Inflammatory macrophage treated with lipopolysaccharide for 1 hour (primary cell): ENCODE results near the gene SPIRE2.
"Not testable (repeated sequence)": the region's sequence is repeated elsewhere in the genome, so short reads cannot be mapped to it uniquely, and the experiment has no call there.

Source experiments
- DNase-seq, 2 donors: peaks; one replicate each; pipeline ENCODE4 v3.0.0-alpha.2; 2020 to 2022

Gene SPIRE2

DNA sequence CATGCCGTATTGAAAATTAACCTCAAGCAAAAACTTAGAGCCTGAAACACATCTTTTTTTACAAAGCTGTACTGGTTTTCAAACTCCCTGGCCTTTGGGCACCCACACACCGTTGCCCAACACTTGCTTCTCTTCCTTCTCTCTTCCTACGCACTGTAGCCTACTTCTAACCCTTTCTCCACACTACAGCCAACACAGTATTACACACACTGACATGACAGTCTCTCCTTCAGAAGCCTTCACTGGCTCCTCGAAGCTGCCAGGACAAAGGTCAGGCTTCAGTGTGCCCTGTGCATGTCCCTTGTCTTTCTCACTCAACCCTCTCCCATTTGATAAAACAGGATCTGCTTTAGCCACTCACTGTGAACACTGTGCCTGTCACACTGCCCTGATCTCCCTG is 19.8 kb upstream of the SPIRE2 start:
- DNase-seq = peak; percentile 68 to 90

- DNase-seq = no peak
These were observed 17.0 kb upstream of the SPIRE2 start for GRCh38 chr16:89811321-89811720.

- peak in 1 of 2 donors; percentile 8 for DNase-seq
These were observed 12.5 kb upstream of the SPIRE2 start for GRCh38 chr16:89815639-89816348.

DNA sequence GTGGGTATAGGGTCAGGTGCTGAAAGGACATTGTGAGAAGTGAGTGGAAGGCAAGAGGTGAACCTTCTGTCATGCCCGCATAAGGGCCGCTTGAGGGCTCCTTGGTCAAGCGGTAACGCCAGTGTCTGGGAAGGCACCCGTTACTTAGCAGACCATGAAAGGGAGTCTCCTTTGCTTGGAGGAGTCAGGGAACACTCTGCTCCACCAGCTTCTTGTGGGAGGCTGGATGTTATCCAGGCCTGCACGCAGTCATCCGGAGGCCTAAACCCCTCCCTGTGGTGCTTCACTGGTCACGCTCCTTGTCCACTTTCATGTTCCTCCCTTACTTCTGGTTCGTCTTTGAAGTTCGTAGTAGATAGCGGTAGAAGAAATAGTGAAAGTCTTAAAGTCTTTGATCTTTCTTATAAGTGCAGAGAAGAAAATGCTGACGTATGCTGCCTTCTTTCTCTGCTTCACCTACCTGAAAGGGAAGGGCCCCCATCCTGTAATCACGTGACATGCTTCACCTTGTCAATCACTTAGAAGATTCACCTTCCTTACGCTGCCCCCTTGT is 9.3 kb upstream of the SPIRE2 start:
- not testable (repeated sequence) for DNase-seq

- not testable (repeated sequence) for DNase-seq
These were observed 8.8 kb upstream of the SPIRE2 start for GRCh38 chr16:89819448-89819847.

- DNase-seq = no peak
These were observed 6.7 kb upstream of the SPIRE2 start for GRCh38 chr16:89821438-89822187.

DNA sequence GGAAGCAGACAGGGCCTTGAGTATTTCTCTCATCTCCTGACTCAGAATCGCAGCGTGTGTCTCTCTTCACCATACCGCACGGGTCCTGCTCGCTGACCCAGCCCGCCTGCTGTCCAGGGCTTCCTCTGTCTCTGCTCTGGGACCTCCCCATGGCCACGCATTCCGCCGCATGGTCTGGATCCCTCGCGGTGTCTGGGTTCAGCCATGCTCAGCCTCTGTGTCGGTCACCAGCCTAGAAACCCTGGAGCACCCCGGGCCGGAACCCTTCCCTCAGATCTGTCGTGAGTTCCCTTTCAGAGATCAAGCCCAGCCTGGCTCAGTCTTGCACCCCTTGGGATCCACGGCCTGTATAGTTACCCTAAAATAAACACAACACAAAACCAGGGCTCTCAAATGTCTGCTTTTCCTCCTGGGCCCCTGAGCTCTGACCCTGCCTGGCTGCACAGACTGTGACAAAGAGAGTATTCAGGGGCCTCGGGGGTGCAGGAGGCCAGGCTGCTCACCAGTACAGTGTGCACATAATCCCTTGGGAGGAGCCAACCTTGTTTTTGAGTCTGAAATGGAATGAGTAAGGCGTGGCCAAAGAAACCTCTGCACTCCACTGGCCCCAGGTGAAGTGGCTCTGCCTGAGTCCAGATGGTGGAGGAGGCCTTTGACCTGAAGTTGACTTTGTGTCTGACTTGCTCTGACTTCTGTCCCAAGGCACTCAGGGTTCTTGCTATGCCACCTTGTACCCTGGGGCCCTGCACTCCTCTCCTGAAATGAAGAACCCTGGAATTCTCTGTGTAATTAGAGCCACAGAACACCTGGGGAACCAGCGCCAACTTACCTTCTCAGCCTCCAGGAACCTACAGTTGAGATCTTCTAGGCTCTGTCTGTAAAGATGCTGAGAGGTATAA is 5.8 kb upstream of the SPIRE2 start:
- DNase-seq = no peak

DNA sequence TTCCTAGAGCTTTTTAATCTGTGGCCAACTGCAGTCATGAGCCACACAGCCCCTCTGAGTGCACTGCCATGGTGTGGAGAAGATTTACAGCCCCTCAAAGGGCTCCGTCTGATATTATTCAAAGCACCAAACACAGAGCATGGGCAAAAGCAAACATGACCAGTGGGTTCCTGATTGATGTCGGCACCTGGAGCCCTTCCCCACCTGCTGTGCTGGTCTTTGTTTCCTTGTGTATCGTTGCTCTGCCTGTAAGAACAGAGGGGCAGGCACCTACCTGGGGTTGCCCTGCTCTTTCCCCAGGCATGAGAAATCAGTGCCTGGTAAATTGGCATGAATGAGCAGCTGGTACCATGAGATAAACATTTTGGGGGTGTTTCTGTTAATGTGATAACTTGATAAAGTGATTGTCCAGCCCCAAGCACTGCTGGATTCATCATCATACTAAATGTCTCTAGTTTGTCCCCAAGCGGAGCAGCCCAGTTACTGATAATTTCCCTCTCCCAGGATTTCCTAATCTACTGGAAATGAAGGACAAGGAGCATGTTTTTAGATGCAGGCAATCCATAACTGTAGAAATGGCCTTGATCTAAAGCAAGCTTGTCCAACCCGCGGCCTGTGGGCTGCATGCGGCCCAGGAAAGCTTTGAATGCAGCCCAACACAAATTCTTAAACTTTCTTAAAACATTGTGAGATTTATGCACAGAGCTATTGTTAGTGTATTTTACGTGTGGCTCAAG is 5.0 kb upstream of the SPIRE2 start:
- no peak for DNase-seq

DNA sequence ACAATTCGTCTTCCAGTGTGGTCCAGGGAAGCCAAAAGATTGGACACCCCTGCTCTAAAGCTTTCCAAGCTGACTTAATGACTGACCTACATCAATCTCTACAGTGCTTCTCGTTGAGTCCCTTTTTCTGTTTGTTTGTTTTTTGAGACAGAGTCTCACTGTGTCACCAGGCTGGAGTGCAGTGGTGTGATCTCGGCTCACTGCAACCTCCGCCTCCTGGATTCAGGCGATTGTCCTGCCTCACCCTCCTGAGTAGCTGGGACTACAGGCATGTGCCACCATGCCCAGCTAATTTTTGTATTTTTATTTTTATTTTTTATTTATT is 4.5 kb upstream of the SPIRE2 start:
- DNase-seq = not testable (repeated sequence)

GRCh38 chr16:89826531-89827382 is 1.5 kb upstream of the SPIRE2 start:
- no peak for DNase-seq

DNA sequence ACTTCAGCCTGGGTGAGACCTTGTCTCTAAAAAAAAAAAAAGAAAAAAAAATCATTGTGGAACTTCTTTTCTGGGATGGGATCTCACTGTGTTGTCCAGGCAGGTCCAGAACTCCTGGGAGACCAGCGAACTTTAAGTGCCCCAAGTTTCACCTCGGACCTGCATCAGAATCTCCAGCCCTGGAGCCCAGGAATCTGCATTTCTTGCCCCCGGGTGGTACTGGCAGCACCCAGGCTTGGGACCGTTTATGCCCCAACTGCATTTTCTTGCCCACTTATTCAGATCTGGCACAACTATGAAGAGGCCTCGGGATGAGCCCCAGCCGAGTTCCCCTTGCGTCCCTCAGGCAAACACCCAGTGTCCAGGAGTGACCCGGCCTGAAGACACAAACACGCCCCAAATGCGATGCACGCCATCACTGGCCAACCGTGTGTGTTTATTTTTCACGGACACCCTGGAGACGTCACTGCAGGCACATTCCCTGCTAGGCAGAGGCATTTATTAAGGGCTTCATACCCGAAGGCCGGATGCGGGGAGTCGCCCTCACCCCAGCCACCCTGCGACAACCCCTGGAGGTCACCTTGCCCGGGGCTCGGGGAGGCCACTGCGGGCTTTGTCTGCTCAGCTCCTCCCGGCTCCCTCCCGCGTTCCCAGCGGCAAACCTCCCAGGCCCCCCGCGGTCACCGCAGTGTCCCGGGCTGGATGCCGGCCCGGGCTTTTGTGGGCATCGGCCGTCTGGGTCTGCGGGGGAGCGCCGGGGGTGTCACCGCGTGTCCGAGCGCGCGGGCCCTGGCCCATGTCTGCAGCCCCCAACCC is 684 bp upstream of the SPIRE2 start:
- DNase-seq = no peak

- no peak for DNase-seq
These were observed 775 bp downstream of the SPIRE2 start for GRCh38 chr16:89828870-89829629.

- DNase-seq = no peak
These were observed 1.6 kb downstream of the SPIRE2 start for GRCh38 chr16:89829630-89830437.

GRCh38 chr16:89831810-89832328 is 3.6 kb downstream of the SPIRE2 start:
- no peak for DNase-seq

- not testable (repeated sequence) for DNase-seq
These were observed 5.5 kb downstream of the SPIRE2 start for GRCh38 chr16:89833664-89834363.

DNA sequence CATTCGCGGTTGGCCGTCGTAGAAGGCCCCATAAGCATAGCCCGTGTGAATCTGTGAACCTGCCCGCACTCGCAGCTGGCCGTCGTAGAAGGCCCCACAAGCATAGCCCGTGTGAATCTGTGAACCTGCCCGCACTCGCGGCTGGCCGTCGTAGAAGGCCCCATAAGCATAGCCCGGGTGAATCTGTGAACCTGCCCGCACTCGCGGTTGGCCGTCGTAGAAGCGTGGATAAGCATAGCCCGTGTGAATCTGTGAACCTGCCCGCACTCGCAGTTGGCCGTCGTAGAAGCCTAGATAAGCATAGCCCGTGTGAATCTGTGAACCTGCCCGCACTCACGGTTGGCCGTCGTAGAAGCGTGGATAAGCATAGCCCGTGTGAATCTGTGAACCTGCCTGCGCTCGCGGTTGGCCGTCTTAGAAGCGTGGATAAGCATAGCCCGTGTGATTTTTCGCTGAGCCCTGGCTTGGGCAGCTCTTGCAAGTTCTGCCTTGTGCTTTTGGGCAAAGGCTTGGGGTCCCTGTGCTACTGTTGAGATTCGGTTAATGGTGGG is 6.6 kb downstream of the SPIRE2 start:
- DNase-seq = not testable (repeated sequence)

DNA sequence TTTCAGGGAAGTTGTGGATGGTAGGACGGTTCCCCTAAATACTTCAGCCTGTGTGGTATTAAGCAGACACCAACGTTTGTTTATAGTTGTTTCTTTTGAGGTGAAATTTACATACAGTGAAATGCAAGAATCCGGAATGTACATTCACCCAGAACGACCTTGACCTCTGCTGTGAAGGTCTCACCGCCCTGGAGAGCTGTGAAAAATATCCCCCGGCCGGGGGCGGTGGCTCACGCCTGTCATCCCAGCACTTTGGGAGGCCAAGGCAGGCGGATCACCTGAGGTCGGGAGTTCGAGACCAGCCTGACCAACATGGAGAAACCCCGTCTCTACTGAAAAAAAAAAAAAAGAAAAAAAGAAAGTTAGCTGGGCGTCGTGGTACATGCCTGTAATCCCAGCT is 8.2 kb downstream of the SPIRE2 start:
- not testable (repeated sequence) for DNase-seq
